CD4-positive, alpha-beta T cell treated with Interleukin-2 at 100 ng/mL for 4 hours (primary cell): ENCODE measurements around the gene LAPTM4A.
"Not testable (repeated sequence)": the region's sequence is repeated elsewhere in the genome, so short reads cannot be mapped to it uniquely, and the experiment has no call there.

Experiments
- DNase-seq: peaks from one replicate; pipeline ENCODE4 v3.0.0-alpha.2; 2020; ENCODE audit warnings: low spot score

Gene LAPTM4A

DNA sequence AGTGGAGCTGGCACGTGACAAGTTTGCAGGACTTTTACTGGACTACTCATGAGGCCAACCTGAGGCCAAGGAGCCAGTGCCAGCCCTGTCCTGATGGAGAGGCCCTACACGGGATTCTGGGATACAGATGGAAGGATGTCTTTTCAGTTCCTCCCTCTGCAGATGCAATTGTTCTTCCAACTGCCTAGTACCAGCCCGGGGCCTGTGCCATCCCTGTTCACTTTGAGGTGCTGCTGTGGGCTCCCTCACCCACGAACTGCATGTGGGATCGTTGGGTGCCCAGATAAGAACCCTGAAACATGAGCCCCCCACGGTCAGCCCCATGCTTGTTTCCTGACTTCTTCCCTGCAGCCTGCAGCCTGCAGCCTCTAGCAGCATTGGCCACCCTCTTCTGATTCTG, 25.3 kb upstream of the LAPTM4A start:
- no peak for DNase-seq

DNA sequence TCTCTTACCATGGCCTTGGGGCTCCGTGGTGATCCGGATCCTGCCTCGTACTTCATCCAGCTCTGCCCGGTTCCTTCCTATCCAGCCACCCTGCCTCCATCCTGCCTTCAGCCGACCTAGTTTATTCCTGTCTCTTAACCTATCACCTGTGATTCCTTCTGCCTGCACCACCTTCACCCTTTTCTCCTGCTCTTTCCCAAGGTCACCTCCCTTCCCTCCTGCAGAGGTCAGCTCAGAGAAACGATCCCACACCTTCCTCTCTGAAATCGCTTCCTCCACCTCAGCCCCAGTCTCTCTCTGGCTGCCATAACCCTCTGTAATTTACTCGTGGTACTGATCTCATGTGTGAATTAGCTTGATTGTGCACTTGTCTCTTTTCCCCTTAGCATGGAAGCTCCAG, 23.5 kb upstream of the LAPTM4A start:
- DNase-seq, result no peak

DNA sequence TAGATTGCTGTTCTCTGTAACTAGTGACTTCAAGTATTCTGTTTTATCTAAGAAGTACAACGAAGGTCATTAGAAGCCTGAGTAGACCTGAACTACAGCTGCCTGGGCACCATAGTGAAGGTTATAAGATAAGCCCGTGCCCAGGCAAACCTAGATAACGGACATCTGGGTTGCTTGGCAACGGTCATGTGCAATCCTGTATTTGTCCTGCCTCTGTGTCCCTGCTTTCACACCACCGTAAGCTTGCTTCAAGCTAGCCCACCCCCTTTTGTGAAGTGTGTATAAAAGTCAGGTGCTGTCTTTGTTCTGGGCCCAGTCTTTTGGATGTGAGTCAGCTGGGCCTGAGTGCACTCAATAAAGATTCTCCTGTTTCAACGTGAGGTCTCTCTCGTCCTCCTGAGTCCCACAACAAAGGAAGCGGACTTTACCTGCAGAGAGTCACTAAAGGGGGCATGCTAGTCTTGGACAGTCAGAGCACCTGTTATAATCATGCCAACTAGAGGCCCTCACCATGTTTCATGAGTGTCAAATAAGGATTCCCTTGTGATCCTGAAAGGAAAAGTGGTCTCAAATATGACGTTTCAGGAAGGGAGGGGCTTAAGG, 22.7 kb upstream of the LAPTM4A start:
- not testable (repeated sequence) for DNase-seq

DNA sequence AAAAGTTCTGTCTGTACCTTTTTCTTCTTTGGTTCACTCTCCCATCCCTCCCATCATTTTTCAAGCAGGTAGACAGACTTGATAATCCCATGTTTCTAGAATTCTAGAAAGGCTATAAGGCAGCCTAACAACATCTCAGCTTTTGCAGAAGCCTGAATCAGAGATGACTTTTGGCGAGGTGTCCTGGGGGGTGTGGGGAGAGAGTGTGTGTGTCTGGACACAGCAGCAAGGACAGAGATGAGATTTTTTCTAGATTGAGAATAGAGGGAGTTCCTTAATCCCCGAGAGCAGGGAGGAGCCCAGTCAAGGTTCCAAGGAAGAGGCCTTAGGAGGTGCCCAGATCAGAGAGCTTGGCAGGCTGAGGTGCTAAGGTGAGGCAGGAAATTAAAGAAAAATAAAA, 22.0 kb upstream of the LAPTM4A start:
- DNase-seq, result no peak

DNA sequence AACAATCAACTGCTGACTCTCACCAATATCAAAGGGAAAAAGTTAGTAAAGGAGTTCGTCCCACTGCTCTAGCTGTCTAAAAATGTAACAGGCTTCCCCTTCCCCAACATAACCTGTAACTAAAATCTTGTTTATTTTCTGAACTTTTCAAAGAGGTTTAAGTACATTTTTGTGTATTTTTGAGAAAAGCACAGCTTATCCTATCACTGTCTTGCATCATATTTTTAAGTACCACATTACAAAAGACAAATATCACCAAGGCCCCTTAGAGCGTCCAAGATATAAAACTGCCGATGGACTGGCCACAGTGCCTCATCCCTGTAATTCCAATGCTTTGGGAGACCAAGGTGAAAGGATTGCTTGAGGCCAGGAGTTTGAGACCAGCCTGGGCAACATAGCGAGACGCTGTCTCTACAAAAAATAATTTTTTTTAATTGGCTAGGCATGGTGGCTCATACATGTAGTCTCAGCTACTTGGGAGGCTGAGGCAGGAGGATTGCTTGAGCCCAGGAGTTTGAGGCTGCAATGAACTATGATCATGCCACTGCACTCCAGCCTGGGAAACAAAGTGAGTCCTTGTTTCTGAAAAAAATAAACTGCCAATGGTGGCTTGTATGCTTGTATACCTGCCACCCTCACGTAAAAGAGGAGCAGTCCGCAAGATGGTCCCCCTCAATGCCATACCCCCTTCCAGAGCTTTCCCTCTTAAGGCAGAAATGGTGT, 21.2 kb upstream of the LAPTM4A start:
- no peak for DNase-seq

DNA sequence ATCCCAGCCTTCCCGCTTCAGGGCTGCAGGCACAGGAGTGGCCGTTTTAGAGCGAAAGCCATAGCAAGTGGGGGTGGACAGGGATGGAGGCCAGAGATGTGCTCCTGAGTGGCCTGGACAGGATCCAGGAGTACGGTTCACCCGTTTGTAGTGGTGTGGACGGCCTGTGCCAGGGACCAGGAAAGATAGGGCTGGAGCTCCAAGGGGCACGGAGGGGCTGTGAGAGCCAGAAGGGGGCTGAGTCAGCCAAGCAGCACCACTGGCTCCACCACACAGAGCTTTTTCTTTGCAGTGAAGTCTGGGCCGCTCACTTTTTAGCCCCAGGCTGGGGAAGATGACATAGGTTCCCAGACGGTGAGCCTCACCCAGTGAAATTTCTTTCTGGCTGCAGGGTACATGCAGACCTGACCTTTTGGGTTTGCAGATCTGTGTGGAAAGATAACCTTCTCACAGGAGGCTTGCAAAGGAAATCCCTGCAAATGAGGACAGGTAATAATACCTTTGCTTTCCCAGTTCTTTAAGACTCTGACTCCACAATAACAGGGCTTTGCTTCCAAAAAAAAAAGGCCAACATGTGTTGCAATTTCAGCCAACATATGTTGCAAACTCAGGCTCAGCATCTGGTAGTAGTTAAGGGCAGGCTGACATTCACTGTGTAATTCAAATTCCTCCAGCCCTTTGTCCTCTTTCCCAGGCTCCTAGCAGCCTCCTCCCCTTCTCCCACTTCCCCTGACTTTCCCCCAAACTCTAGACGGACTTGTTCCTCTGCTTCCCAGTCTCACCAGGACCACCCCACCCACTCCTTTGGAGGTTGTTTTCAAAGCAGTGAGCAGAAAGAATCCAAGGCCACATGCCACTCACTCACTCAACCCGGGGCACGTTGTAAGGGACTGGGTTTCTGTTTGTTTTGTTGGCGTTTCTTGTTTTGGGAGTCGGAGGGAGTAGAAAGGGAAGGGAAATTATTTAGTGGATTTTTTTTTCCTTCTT, 20.3 kb upstream of the LAPTM4A start:
- no peak for DNase-seq

DNA sequence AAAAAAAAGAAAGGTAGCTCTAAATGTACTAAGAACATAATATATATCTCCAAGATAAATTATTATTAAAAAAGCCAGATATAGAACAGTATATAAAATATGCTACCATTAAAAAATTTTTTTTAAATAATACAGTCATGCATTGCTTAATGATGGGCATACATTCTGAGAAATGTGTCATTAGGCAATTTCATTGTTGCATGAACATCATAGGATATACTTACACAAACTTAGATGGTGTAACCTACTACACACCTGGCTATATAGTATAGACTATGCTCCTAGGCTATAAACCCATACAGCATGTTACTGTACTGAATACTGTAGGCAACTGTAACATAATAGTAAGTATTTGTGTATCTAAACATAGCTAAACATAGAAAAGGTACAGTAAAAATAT, 18.3 kb upstream of the LAPTM4A start:
- DNase-seq, result no peak

DNA sequence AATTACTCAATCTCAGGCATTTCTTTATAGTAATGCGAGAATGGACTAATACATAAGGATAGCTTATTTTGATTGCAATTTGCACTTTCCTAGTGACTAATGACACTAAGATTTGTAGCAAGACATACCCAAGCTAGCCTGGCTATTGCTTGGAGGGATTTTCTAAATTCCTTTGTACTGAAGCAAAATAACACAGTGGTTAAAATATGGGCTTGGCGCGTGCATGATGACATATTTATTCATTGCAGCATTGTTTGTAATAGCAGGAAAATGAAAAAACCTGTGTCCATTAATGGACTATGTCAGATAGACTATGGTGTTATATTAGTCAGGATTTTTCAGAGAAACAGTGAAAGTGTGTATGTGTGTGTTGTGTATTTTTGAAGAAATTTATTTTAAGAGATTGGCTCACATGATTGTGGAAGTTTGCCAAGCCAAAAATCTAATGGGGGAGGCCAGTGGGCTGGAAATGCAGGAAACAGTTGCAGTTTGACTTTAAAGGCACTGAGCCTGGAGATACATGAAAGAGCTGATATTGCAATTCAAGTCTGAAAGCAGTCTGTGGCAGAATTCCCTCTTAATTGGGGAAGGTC, 16.7 kb upstream of the LAPTM4A start:
- DNase-seq, result no peak

DNA sequence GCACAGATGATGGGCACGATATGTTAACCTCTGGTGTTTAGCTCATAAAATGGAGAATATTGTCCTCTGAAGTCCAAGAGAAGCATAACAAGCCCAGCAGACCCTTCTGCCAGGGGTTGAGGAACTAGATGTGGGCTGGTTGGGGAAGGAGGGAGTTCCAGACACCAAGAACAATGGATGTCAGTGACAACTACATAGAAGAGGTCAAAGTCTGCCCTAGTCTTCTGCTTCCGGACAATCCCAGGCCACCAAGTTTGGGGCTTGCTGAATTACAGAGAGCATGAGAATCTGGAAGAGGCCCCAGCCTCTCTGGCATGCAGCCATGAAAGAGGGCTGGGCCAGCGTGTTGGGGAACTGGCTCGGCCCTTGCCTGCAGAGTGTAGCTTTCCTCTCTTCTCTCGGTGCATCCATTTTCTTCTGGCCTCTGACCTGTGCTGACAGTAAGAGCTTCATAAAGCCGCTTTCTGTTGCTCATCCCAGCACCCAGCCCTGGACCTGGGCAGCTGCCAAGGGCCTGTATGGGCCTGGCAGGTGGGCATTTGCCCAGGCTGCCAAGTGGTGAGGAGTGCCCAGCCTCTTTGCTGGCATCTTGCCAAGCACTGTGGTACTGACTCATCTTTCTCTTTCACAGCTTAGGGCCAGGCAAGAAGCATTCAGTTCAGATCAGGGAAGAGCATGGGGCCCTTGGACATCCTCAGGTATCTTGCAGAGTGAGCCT, 14.6 kb upstream of the LAPTM4A start:
- no peak for DNase-seq

DNA sequence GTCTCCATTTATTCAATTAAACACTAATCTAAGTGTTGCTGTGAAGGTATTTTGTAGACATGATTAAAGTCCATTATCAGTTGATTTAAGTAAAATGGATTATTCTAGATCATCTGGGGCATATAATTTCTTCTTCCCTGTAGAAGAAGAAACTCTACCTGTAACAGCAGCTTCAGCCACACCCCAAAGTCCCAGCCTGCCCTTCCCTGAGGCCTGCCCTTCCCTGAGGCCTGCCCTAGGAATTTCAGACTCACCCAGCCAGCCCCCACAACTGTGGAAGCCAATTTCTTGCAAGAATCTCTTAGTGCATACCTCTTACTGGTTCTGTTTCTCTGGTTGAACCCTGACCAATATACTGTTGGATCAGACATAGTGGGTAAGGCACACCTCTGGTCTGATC, 13.4 kb upstream of the LAPTM4A start:
- no peak for DNase-seq

DNA sequence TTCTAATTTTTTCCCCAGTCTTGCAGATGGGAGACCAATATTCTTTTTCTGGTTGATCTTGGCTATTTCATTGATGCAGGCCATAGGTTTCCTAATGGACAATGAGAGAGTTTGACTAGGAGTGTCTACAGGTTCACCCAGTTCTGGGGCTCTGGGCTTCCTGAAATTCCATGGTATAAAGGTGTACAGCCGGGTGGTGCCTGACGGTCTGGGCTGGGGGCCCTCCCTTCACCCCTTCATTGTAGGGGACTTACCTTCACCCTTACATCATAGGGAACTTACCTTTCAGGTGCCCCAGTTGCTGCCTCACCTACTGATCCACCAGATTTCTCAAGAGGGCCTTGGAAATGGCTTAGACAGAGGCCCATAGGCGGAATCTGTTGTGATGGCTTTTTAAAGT, 13.0 kb upstream of the LAPTM4A start:
- no peak for DNase-seq

DNA sequence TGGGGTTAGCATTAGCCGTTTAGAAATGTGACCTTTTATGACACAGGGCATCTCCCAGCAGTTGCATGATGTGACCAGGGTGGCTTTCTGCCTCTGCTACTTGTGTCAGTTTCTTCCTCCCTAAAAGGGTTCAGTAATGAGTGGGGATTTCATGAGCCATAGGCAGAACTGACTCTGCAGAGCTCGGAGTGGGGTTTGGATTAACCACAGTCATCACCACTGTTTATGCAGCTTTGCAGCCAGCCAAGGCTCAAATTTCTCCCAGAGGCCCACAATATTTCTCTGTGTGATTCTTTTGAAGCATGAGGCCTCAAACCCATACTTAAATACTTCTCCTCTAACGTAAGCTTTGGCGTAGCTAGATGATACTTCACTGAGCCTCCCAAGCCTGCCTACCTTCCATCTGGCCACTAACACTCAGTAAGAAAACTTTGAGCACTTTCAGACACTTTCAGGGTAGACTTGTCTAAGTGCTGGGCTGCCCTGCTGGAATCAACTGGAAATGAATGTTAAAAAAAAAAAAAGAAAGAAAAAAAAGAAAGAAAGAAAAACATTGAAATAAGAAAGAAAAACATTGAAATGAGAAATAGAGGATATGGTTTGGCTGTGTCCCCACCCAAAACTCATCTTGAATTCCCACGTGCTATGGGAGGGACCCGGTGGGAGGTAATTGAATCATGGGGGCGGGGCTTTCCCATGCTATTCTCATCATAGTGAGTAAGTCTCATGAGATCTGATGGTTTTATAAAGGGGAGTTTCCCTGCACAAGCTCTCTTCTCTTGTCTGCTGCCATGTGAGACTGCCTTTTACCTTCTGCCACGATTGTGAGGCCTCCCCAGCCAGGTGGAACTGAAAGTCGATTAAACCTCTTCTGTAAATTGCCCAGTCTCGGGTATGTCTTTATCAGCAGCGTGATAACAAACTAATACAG, 11.5 kb upstream of the LAPTM4A start:
- DNase-seq, result no peak

DNA sequence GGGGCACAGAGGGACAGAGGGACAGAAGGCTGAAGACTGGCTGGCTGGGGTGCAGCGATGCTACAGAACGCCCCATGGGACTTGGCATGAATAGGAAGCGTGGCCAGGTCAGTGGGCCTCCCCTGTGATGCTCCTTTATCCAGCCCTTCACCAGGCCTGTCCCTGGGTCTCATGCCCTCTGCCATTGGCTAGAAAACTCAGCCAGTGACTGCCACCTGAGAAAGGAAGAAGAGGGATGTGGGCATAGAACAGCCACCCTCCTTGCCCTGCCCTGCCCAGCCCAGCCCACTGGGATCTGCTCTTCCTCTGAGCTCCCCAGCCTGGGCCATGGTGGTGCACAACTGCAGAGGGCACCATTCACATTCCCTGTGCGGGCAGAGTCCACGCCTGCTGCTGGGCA, 10.5 kb upstream of the LAPTM4A start:
- no peak for DNase-seq

DNA sequence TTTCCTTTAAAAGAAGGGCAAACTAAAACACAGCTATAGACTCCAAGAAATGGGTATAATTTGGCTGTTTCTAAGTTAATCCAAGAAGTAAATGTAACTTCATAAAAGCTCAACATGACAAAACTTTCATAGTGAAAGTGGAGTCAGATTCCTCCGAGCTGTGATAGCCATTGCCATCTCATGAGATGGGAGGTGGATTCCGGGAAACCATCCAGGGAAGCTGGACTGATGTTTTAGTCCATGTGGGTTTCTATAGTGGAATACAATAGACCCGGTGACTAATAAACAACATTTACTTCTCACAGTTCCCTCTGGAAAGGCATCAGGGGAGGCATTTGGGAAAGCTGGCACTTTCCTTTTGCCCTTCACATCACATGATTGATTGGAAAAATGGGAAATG, 10.0 kb upstream of the LAPTM4A start:
- DNase-seq, result no peak

DNA sequence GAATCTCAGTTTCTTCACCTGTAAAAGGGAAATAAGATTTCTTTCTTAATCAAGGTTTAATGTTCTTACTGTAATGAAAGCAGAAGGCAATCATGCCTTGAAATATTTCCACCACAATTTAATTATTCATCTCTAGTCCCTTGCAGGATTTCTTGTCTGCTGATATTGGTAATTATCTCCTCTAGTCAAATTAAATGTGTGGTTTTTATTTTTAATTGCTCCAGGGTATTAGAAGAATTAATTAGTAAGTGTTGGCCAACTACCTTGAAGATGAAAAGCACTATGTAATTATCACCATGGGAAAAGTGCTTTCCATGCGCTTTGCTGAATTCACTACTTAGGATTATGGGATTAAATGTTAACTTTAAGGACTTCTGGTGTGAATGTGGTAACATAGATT, 8.7 kb upstream of the LAPTM4A start:
- no peak for DNase-seq

DNA sequence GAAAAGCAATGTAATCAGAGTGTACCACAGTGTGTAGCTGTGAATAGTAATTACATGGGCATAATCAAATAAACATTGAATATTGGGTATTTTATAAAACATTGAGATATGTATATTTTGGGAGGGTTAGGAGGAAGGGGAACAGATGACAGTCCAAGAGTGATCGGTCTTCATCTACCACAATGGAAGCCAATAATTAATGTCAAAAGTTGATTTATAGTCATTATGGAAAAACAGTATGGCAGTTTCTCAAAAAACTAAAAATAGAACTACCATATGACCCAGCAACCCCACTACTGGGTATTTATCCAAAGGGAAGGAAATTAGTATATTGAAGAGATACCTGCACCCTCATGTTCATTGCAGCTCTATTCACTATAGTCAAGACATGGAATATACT, 5.8 kb upstream of the LAPTM4A start:
- DNase-seq, result no peak

DNA sequence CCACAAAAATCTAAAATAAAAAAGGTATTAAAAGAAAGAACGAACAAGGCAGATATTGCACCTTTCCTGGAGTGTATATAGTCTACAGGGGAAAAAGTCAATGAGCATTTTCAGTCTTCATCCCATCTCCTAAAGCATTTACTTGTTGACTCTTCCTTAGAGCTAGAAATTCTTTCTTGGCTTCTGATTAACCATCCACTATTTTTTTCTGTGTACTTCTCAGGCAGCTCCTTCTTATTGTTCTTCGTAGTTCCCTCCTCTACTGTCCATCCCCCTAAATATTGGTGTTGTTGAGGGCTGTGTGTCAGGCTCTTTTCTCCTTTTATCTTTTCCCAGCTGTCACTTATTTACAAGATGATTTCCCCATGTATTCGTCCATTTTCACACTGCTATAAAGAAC, 3.5 kb upstream of the LAPTM4A start:
- DNase-seq, result no peak

DNA sequence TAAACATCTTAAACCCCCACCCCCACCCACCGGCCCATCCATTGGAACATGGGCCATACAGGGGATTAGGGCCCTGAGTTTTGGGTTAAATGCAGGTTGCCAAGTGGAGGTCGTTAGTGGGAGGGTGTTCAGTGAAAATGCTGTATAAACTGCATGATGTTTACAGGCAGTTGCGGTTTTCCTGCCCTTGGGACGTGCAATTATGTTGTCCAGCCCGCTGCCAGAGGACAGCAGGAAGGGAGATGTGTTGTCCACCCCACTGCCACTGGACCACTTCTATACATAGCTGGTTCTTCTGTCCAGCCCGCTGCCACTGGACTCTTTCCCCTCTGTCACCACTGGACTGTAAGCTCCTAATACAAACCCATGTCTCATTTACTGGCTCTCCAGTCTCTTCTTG, 2.7 kb upstream of the LAPTM4A start:
- no peak for DNase-seq

DNA sequence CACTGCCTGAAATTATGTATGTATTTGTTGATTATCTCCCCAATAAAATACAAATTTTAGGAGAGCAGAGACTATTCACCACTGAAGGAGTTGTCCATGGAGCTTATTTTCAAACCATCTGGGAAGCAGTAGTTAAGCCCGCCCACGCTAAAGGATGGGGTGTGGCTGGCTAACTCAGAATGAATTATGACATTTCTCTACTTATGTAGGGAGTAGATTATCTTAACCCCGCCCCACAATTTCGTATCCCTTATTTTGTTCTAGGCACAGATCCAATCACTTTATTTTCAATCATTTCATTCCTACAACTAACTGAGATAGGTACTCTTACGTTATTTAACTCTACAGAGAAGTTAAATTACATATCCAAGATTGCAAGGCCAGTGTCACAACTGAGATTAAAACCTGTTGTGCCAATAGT, 1.4 kb upstream of the LAPTM4A start:
- DNase-seq, result no peak

DNA sequence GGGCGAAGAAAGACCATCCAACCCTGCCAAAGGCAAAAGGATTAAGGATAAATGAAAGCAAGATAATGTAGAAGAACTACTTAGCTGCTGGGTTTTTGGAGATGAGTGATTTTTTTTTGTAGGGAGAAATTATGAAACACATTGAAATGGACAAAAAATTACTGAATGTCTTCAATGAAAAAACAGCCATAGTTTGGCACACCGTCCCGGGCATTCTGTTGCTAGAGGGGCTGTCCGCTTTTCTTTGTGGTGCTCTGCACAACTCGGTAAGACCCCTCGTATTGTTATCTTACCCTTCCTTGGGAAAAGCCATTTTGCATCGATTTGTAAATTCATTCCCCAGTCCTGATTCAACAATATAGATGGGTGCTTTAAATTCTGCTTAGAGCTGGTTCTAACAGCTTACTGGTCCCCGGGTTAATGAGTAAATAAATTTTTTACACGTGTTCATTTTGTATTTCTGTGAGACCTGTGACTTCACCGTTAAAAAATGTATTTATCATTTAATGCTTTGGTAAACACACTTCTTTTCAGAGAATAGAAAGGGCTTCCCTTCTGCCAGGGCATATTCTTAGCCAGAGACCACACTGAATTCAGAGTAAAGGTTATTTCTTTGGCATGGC, 912 bp upstream of the LAPTM4A start:
- no peak for DNase-seq
